Measurements from ENCODE around the gene IBTK. TPM values are rescaled to one million over a fixed set of nuclear protein-coding genes. Genes with fewer than 3 reads are reported as not detected.

The IBTK gene
- total RNA-seq, 1 experiment from 2014 or later = 25.9 TPM

GRCh38 chr6:82246802-82247504 is 591 bp downstream of the IBTK start:
- Histone ChIP-seq H3K9me2 (ENCODE audit: insufficient read depth) (no peaks in the 10 kb centered on the region), H3K4me1 (replicated peaks; ENCODE audit: insufficient read depth) (peaks cover 19% of the 10 kb centered on the region), H3F3A (ENCODE audit: insufficient read depth, low read depth) (peaks cover 15% of the 10 kb centered on the region), H2AFZ (peak overlapping the region; percentile 77), H3K79me2 (ENCODE audit: low read depth) (peaks cover 52% of the 10 kb centered on the region), H3K36me3 (ENCODE audit: low read depth) (peaks cover 7% of the 10 kb centered on the region), H3K27ac (peak overlapping the region; percentile 89), H3K27me3 (ENCODE audit: insufficient read depth, low read depth) (no peaks in the 10 kb centered on the region), H3K9me3 (ENCODE audit: insufficient read depth, low read depth) (no peaks in the 10 kb centered on the region), H3K4me2 (peak overlapping the region; percentile 79), H3K4me3 (peak overlapping the region; percentile 90), H4K20me1 (ENCODE audit: insufficient read depth) (peaks cover 6% of the 10 kb centered on the region)
- intact Hi-C loops (cut with micrococcal nuclease; ENCODE audit: unreplicated experiment) = loop anchor here (5.0 to 10.0 kb wide), 2 partner anchors 948 to 1265 kb away; partner anchors contain the start of genes PGM3, PRSS35 and RWDD2A
- TF ChIP-seq EZH2 (IDR thresholded peaks at IDR 0.05; ENCODE audit: low read depth) (no peak), CTCF (conservative IDR thresholded peaks at IDR 0.05) (no peak)
- peak; percentile 51 to 67 for DNase-seq
- TSS peak; percentile 46 for BruUV-seq (replicated peaks)
- ChIA-PET CTCF (no interaction called here), POLR2A (ENCODE audit: unreplicated experiment) (no interaction called here)

- no peaks in the 10 kb centered on the region for H3K9me2 ChIP-seq (ENCODE audit: insufficient read depth)
- TF ChIP-seq EZH2 (IDR thresholded peaks at IDR 0.05; ENCODE audit: low read depth) (no peak), CTCF (conservative IDR thresholded peaks at IDR 0.05) (no peak)
- no TSS peak for BruUV-seq (replicated peaks)
- H2AFZ ChIP-seq = no peak overlapping the region
- no peaks in the 10 kb centered on the region for H3K9me3 ChIP-seq (ENCODE audit: insufficient read depth, low read depth)
- no peaks in the 10 kb centered on the region for H3K27me3 ChIP-seq (ENCODE audit: insufficient read depth, low read depth)
- no peak for DNase-seq
- peaks cover 58% of the 10 kb centered on the region for H3K79me2 ChIP-seq (ENCODE audit: low read depth)
- intact Hi-C loops (cut with micrococcal nuclease; ENCODE audit: unreplicated experiment) = loop anchor here (5.0 to 10.0 kb wide), 2 partner anchors 948 to 1266 kb away; partner anchors contain the start of genes PGM3, PRSS35 and RWDD2A
- peak overlapping the region; percentile 89 for H3K27ac ChIP-seq
- H4K20me1 ChIP-seq (ENCODE audit: insufficient read depth) = peaks cover 6% of the 10 kb centered on the region
- ChIA-PET CTCF (no interaction called here), POLR2A (ENCODE audit: unreplicated experiment) (no interaction called here)
- H3K4me1 ChIP-seq (replicated peaks; ENCODE audit: insufficient read depth) = peaks cover 19% of the 10 kb centered on the region
- peaks cover 15% of the 10 kb centered on the region for H3F3A ChIP-seq (ENCODE audit: insufficient read depth, low read depth)
- H3K4me2 ChIP-seq = peak overlapping the region; percentile 79
- peak overlapping the region; percentile 90 for H3K4me3 ChIP-seq
- H3K36me3 ChIP-seq (ENCODE audit: low read depth) = peaks cover 7% of the 10 kb centered on the region
These were observed 1.2 kb downstream of the IBTK start for GRCh38 chr6:82246370-82246769.

GRCh38 chr6:82245376-82245775 is 2.2 kb downstream of the IBTK start:
- Histone ChIP-seq H3K27me3 (ENCODE audit: insufficient read depth, low read depth) (no peaks in the 10 kb centered on the region), H3K4me3 (peak overlapping the region; percentile 90; the same call in 1 of the 2 replicates), H3F3A (ENCODE audit: insufficient read depth, low read depth) (peaks cover 15% of the 10 kb centered on the region), H3K79me2 (ENCODE audit: low read depth) (peaks cover 68% of the 10 kb centered on the region), H3K9me2 (ENCODE audit: insufficient read depth) (no peaks in the 10 kb centered on the region), H3K9me3 (ENCODE audit: insufficient read depth, low read depth) (no peaks in the 10 kb centered on the region), H3K27ac (no peak overlapping the region), H3K36me3 (ENCODE audit: low read depth) (peaks cover 10% of the 10 kb centered on the region), H4K20me1 (ENCODE audit: insufficient read depth) (peaks cover 12% of the 10 kb centered on the region), H3K4me2 (peak overlapping the region; percentile 79), H3K4me1 (replicated peaks; ENCODE audit: insufficient read depth) (peaks cover 19% of the 10 kb centered on the region), H2AFZ (no peak overlapping the region)
- no peak for DNase-seq
- no TSS peak for BruUV-seq (replicated peaks)
- CTCF ChIA-PET = no interaction called here
- intact Hi-C loops (cut with micrococcal nuclease; ENCODE audit: unreplicated experiment) = loop anchor here (5.0 to 10.0 kb wide), 2 partner anchors 949 to 1267 kb away; partner anchors contain the start of genes PGM3, PRSS35 and RWDD2A
- TF ChIP-seq EZH2 (IDR thresholded peaks at IDR 0.05; ENCODE audit: low read depth) = no peak
- no peak for TF ChIP-seq CTCF (conservative IDR thresholded peaks at IDR 0.05)
- POLR2A ChIA-PET (ENCODE audit: unreplicated experiment) = no interaction called here
